Coronary artery (tissue), 2 donors: ENCODE results near the gene ESD.

ENCODE experiments used
- DNase-seq: peaks from one replicate; pipeline ENCODE4 v3.0.0-alpha.2; 2017; ENCODE audit warnings: low spot score
- H3K27ac ChIP-seq, 2 donors: fragments of 200-600 bp; sonication (generic); one replicate each; pipeline ENCODE4 v1.5.1; 2016 to 2019
- H3K4me3 ChIP-seq: fragments of 200-600 bp; sonication (generic); 2 replicates; pipeline ENCODE4 v1.5.1; 2016; ENCODE audit warnings: mild to moderate bottlenecking, moderate library complexity
- CTCF ChIP-seq: fragments of 200-600 bp; sonication (generic); IDR thresholded peaks from one replicate; pipeline ENCODE4 v1.5.1; 2019; ENCODE audit warnings: antibody characterized with exemption

Gene ESD

GRCh38 chr13:46831588-46832194 is 34.7 kb upstream of the ESD start:
- no peak overlapping the region for H3K27ac ChIP-seq

GRCh38 chr13:46830405-46831005 is 33.5 kb upstream of the ESD start:
- Histone ChIP-seq H3K4me3 (no peak overlapping the region), H3K27ac (no peak overlapping the region)
- DNase-seq, result no peak
- TF ChIP-seq CTCF, result no peak

More at GRCh38 chr13:46831588-46832194, 34.7 kb upstream of the ESD start:
- TF ChIP-seq CTCF, result peak; percentile 55
- DNase-seq, result no peak
- no peak overlapping the region for H3K4me3 ChIP-seq

- no peak overlapping the region for H3K27ac ChIP-seq
- TF ChIP-seq CTCF, result no peak
- DNase-seq, result no peak
- H3K4me3 ChIP-seq, result no peak overlapping the region
Measured at GRCh38 chr13:46822551-46822950, 25.6 kb upstream of the ESD start.

GRCh38 chr13:46817838-46818476 is 21.0 kb upstream of the ESD start:
- no peak for TF ChIP-seq CTCF
- no peak overlapping the region for H3K27ac ChIP-seq
- DNase-seq, result no peak
- no peak overlapping the region for H3K4me3 ChIP-seq

GRCh38 chr13:46817095-46817494 is 20.1 kb upstream of the ESD start:
- H3K27ac ChIP-seq, result no peak overlapping the region
- no peak for TF ChIP-seq CTCF
- no peak for DNase-seq
- H3K4me3 ChIP-seq, result no peak overlapping the region

GRCh38 chr13:46816371-46816770 is 19.4 kb upstream of the ESD start:
- no peak for DNase-seq
- no peak overlapping the region for H3K4me3 ChIP-seq
- no peak overlapping the region for H3K27ac ChIP-seq
- TF ChIP-seq CTCF, result no peak
